LoVo (cell line): ENCODE measurements around the gene PTRH2.
A peak's percentile ranks its signal among the peaks of the same experiment; 100 is the strongest.

Experiments used
- DNase-seq: peaks from one replicate; pipeline ENCODE4 v3.0.0-alpha.2; 2016; ENCODE audit warnings: low spot score

Gene PTRH2

DNA sequence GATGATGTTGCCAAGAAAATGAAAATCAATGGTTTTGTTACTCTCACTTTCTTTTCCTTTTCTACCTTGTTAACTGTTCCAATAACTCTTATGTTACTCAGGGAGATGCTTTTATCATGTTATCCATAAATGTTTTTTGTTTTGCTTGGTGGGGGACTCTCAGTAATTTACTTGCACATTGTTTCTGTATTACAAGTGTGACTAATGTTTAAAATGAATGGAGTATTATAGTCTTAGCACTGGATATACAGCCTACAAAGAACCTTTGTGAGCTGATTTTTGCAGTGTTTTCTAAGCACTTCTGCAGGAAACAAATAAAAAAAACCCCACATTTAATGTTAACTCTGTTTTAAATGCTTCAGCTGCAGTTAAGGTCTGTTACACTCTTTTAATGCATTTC lies 12.3 kb upstream of the PTRH2 start:
- DNase-seq = no peak

DNA sequence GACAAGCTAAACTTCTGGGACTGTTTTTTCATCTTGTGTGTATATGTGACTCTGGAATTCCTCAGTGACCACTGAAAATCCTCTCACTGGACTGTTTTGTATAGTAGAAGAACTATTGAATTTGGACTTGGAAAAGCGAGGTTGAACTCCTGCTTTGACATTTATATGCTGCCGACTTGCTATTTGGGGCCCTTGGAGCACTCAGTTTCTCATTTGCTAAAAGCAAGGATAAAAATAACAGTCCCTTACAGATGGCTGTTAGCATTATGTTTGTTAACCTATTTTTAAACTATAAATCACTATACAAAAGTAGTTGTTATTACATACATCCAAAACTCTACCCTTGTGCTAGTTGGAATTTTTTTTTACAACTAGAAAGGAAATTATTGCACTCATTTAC lies 9.2 kb upstream of the PTRH2 start:
- DNase-seq = no peak

DNA sequence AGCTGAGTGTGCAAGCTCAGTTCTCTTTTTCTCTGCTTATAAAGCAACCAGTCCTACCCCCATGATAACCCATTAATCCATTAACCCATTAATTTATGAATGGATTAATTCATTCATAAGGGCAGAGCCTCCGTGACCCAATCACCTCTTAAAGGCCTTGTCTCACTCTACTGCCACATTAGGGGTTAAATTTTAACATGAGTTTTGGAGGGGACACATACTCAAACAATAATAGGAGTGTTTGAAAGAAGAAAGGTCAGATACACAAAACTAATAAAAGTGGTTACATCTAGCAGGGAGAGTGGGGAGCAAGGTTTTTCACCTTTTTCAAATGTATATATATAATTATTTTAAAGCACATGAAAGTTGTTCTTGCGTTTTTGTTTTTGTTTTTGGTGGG lies 7.0 kb upstream of the PTRH2 start:
- no peak for DNase-seq

DNA sequence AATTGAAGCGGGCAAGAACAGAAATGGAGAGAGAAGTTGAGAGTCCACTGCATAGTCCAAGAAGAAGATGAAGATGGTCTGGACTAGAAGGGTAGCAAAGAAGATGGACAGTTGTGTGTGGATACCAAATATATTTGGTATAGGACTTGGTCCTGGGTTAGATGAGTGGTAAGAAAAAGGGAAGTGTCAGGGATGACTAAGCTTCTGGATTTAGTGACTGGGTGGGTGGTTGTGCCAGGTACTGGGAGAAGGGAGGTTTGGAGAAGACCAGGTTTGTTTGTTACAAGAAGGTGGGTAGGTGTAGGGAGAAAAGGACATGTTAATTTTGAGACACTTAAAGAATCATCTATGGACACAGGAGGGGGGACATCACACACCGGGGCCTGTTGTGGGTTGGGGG lies 5.6 kb upstream of the PTRH2 start:
- no peak for DNase-seq

DNA sequence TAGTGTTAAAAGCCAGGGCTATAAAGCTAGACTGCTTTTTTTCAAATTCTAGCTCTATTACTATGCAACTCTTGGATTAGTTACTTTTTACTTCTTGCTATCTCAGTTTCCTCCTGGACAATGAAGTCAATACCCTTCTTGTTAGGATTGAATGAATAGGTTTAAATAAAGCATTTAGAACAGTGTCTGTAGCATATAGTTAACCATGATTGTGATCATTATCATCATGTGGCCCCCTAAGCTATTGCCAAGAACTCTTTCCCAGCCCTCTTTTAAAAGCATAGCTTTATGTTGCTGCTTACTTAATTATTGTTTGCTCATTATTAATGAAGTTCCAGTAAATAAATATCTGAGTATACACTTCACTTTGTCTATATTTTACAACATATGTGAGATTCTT lies 4.7 kb upstream of the PTRH2 start:
- no peak for DNase-seq

DNA sequence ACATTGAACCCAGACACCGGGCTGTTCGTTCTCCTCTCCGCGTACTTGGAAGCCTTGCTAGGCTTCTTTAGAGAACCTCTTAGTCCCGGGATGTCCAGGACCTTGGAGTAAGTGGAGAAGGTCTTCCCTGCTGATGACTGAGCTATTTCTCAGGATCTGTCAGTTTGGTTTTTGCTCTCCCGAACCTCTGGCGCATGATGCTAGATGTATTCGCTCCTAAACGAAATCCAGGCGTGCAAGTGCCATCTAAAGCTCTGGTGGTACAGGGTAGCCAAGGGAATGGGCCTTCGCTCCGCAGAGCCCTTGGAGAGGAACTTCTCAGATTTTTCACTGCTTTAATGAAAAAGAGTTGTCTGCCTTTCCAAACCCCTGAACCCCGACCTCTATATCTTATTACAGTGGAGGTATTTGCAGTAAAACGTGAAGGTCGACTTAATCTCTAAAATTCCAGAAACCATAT lies 771 bp upstream of the PTRH2 start:
- no peak for DNase-seq

DNA sequence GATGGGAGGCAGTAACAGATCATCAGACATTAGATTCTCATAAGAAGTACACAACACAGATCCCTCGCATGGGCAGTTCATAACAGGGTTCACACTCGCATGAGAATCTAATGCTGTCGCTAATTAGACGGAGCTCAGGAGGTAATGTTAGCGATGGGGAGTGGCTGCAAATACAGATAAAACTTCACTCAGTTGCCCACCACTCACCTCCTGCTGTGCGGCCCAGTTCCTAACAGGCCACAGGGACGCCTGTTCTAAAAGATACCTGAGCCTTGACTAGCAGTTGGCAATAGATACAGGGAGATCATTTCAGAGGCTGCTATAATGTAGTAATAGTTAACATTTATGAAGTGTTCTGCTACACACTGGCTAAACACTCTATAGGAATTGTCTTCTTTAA lies 4.9 kb downstream of the PTRH2 start:
- no peak for DNase-seq

DNA sequence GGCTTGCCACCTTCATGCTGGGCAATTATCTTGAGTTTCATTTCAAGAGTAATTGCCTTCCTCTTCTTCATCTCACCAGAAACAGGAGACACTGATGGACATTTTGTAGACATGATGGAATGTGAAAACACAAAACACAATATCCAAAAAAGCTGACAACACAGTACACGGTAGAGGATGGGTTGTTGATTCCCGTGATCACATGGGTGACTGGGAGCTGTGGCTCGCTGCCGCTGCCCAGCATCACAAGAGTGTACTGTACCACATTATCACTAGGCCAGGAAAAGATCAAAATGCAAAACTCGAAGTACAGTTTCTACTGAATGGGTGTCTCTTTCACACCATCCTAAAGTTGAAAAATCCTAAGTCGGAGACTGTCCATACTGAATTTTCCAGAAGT lies 7.4 kb downstream of the PTRH2 start:
- no peak for DNase-seq

DNA sequence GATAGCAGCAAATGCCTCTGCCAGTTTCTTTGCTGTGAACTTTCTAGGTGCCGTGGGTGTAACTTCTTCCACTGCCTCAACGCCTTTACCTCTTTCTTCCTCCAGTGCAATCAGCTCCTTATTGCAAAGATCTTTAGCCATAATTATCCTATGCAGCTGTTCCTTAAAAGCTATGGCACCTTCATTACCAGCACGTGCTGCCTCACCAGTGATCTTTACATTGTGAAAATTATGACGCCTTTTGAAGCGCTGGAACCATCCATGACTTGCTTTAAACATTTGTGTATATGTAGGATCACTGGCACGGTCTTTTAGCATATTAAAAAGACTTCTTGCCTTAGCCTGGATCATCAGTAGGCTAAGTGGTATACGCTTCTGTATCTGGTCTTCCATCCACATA lies 8.0 kb downstream of the PTRH2 start:
- no peak for DNase-seq

DNA sequence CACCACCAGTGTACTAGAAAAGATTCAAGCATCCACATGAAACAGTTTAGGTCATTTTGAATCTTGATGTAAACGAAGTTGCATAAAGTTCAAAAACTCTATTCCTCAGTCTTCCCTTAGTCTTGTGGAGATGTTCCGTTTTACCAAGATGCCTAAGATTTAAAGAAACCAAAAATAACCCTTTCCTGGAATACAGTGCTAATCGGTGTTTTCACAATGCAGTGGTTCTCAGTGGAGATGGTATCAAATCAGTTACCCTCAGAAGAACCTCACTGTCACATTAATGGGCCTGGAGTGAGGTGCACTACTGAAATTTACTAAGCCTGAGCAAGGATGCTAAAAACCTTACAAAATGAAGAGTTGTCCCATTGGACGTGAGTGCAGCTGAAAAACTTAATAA lies 9.1 kb downstream of the PTRH2 start:
- no peak for DNase-seq

DNA sequence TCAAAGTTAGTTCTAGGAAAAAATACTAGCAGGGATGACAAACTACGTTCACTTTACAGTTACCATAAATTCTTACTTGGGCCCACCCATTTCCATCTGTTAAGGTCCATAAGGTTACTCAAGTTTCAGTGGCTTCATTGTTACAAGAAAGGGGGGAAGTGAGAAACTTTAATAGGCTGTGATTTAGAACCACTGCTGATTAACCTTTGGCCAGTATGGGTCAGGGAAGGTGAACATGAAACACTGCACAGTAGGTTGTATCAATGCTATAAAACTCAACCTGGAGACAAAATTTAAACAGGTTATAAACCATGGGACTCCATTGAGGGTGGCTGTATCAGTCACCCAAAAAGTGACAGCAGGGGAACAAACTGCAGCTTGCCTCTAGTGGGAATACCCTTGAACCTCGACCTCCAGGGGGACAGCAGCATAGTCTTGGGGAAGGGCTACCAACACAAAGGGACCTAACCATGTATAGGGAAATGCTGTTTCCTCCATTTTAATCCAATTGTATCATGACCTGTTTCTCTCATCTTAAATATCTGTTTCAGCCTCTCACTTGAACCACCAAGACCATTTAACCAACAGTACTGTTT lies 10.4 kb downstream of the PTRH2 start:
- no peak for DNase-seq

DNA sequence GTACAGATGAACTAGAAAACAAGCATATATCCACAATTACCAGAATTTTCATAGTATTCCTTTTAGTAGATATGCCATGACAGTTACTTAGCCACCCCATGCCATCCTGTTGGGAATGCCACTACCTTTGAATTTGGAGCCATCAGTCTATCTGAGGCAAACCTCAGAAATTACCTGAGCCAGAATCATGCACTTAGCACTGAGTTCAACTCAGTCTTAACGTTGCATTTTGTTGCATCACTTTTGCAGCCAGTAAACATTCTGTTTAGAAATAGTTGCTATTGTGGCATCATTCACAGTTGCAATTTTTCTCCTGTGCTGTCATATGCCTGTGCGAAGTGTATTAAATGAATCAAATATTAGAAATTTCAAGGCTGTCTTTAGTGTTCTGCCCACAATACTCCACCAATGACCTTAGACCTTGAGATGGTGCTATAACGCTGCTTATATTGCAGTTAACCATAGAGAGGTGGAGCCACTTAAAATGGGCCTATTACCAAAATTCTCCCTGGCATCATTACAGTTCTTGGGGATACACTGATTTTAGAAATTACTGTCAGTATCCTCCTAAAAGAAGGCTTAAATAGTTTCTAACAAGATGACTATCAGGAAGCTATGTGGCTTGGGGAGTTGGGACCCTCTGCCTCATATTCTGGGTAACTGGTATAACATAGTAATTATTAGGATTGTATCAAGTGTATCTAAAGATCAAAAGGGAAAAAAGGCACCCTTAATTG lies 11.1 kb downstream of the PTRH2 start:
- DNase-seq = peak; percentile 49

DNA sequence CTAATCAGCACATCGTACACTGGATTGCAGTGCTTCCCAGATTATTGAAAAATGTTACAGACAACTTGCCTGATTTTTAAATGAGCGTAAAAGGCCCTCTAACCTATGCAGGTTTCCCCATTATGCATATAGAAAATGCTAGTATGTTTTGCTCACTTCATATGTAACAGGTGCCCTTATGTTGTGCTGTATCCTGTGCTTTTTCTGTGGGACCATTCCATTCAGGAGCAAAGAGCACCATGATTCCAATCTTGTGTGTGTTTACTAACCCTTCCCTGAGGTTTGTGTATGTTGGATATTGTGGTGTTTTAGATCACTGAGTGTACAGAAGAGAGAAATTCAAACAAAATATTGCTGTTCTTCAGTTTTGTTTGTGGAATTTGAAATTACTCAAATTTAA lies 12.9 kb downstream of the PTRH2 start:
- DNase-seq = no peak

DNA sequence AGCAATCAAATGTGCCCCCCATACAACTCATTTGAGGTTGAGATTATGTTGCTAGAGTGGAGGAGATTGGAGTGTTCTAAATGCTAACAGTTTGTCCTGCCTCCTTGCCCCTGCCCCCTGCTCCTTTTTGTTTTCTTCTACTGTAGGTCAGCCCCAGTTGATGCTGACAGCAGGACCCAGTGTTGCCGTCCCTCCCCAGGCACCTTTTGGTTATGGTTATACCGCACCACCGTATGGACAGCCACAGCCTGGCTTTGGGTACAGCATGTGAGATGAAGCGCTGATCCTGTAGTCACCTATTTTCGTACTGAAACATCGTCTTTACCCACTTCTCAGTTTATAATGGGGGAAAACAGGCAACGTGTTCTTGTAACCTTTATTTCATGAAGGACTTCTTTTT lies 13.6 kb downstream of the PTRH2 start:
- DNase-seq = no peak

DNA sequence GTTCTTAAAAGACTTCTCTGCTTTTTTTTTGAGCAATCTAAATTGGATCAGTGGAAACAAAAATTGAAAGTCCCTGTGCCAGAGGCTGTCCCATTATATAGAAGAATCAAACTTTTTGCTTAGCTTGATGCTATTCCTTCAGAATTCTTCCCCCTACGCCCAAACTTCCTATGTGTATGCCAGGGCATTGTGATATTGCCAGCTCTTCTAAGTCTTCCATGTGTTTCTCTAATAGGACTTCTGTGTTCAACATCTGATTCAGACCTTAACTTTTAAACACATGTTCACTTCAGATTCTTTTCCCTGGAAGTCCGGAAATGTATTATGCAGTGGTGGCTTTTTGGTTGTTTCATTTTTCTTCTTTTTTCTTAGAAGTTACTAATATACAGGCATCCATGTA lies 18.7 kb downstream of the PTRH2 start:
- no peak for DNase-seq

DNA sequence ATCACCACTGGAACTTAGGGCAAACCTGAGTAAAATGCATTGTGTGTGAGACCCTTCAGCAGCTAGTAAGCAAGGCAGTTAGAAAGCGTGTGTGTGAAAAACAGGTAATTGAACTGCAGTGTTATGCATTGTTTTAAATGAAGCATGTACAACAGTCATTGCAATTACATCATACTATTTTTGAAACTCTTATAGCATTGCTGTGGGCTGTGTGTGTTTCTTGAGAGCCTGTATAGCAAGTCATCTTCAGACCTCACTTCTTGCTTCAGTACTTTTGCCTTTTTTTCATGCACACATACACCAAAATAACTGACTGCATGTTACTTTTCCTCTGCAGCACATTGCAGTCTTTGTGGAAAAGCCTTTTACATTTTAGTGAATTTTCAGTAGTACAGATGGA lies 19.2 kb downstream of the PTRH2 start:
- DNase-seq = no peak

DNA sequence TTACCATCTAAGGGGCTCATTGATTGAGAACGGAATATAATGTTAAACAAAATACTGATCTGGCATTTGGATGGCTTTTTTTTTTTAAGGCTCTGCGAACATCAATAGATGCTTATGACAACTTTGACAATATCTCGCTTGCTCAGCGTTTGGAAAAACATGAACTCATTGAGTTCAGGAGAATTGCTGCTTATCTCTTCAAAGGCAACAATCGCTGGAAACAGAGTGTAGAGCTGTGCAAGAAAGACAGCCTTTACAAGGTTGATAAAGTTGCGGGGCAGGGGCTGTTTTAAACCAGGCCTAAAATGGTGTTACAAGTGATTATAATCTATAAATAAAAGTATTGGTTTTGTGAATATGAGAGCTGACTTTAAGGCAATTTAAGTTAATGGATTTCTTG lies 22.3 kb downstream of the PTRH2 start:
- DNase-seq = no peak

DNA sequence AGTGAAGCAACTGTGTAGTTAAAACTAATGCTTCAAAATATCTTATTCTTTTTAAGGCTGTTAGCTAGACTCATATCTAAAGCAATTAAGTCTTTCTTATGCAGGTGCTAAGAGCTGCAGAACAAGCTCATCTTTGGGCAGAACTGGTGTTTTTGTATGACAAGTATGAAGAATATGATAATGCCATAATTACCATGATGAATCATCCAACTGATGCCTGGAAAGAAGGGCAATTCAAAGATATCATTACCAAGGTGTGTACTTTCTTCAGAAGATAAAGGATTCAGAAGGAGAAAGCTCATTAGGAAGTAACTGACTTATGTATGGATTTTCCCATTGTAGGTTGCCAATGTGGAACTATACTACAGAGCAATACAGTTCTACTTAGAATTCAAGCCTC lies 23.9 kb downstream of the PTRH2 start:
- DNase-seq = no peak

DNA sequence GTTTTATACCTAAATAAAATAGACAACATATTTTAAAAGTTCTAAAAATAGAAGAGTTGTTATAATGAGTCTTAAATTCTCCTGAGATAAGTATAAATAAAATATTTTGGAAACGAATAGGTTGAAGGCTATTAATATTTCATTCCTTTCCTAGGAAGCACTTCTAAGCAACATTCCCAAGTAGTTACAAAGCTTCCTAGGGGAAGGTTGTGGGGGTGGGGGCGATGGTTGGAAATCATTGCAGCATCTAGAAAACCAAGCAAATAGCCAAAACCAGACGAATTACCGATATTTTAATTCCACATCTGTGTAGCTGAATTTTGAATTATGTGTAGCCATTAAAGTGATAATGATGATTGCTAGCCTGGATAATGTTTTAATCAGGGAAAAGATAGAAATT lies 26.9 kb downstream of the PTRH2 start:
- DNase-seq = no peak

DNA sequence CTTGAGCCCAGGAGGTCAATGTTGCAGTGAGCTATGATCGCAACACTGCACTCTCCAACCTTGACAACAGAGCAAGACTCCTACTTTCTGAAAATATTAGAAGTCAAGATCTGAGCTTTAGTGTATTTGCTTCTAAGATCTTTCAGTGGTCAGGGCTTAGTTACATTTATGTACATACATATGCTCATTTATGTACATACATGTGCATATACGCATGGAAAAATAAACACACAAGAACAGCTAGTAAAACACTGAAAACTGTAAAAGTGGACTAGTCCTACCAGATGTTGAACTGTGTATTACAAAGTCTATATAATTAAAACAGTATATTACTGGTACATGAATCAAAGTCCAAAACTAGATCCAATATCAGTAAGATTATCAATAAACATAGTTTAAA lies 28.3 kb downstream of the PTRH2 start:
- DNase-seq = no peak

DNA sequence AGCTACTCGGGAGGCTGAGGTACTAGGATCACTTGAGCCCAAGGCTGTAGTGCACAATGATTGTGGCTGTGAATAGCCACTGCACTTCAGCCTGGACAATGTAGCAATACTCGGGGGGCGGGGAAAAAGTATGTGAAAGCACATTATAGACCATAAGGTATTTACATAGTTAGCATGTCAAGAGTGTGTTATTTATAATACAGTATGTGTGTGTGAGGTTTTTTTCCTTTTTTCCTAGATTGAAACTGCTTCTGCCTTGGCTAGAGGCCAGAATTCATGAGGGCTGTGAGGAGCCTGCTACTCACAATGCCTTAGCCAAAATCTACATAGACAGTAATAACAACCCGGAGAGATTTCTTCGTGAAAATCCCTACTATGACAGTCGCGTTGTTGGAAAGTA lies 30.5 kb downstream of the PTRH2 start:
- DNase-seq = no peak

DNA sequence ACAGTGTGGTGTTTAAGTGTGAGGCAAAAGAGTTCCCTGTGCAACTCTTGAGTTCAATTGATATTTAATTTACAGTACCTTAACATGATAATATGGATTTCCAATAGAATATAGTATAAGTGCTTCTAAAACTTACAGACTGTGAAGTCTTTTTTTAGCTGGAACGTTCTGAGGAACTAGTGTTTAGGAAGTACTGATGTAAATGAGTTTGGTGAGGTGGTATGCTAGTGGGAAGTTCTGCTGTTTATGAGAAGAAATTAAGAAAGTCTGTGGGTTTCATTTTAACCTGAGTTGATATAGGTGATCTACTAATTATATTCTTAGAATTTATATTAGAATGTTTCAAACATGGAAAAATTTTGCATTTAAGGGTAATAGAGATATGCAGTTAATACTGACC lies 32.0 kb downstream of the PTRH2 start:
- DNase-seq = no peak

DNA sequence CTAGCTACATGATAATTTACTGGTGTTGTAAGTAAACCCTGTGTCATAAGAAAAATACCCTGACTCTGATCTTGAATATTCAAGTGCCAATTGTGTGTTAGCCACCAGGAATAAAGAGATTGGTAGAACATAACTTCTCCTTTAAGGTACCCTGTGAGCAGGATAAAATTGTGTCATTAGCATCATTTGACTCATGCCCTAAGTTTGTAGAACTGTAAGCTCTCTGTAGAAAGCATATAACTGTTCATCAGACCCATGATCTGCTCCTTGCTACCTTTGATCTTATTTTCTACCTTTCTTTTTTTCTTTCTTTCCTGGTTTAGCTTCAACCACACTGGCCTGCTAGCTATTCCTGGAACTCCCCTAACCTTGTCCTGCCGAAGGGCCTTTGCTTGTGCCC lies 35.8 kb downstream of the PTRH2 start:
- DNase-seq = no peak

DNA sequence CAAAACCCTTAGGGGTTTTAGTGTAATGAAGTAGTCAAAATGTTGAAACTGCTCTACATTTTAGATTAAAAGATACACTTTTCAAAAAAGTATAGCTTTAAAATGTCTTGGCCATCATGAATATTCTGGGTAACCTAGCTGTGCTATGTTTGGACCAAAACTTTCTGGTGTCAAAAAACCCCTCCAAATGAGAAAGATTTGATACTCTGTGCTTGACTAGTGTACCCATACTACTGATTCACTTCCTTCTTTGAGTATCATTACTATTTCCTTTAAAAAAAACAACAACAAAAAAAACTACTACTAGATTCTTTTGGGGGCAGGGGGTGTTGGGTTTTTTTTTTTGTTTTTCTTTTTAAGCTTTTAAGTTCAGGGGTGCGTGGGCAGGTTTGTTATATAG lies 37.3 kb downstream of the PTRH2 start:
- no peak for DNase-seq
